ENCODE results near the gene CCDC89.

- no peak for TF ChIP-seq CTCF (IDR thresholded peaks at IDR 0.05; ENCODE audit: insufficient read depth, low read length, poor library complexity, severe bottlenecking)
- TF ChIP-seq EZH2phosphoT487 (conservative IDR thresholded peaks at IDR 0.05; ENCODE audit: low read length) = no peak
These were observed 35.2 kb upstream of the CCDC89 start for GRCh38 chr11:85721191-85721590.
